ENCODE results near the gene BAHCC1. TPM values are rescaled to one million over a fixed set of nuclear protein-coding genes. Genes with fewer than 3 reads are reported as not detected.

Gene BAHCC1
- total and polyA plus RNA-seq, 2 of the 8 experiments (the other 6 are each of a cell fraction or from before 2014, with no cell fraction given), result 0.26 to 0.58 TPM

GRCh38 chr17:81386141-81386645 is 9.1 kb upstream of the BAHCC1 start:
- Histone ChIP-seq H3K23me2 (ENCODE audit: low read depth, low read length) (peaks cover 7% of the 10 kb centered on the region; the same call in 1 of the 2 replicates), H3K4ac (replicated peaks; ENCODE audit: insufficient read length, low read depth, low read length) (no peak overlapping the region), H4K91ac (replicated peaks; ENCODE audit: insufficient read length, low read length) (no peak overlapping the region), H2AFZ (ENCODE audit: low read length) (no peak overlapping the region), H3K4me1 (replicated peaks in 1 of 4; ENCODE audit: control insufficient read depth in 3 of 4, insufficient read depth in 4 of 4, low read length in 3 of 4) (peaks cover 0 to 30% (median 18%) of the 10 kb centered on the region in 4 experiments; a peak in 6 of 7 replicates), H2BK15ac (ENCODE audit: low read length) (0 out of 2 replicates have a peak overlapping the region, but pooled peaks have one; percentile 61), H3K4me2 (ENCODE audit: insufficient read depth in 1 of 2, low read depth in 2 of 2, low read length in 2 of 2) (peak overlapping the region; percentile 71 to 94), H3K27ac (ENCODE audit: low read depth, low read length) (no peak overlapping the region), H2BK20ac (ENCODE audit: low read length) (no peak overlapping the region), H2AK5ac (ENCODE audit: low read depth, low read length) (0 out of 2 replicates have a peak overlapping the region, but pooled peaks have one; percentile 16), H3K23ac (ENCODE audit: insufficient read length) (no peak overlapping the region), H4K20me1 (replicated peaks in 1 of 2; ENCODE audit: control insufficient read depth in 1 of 2, insufficient read depth in 2 of 2, low read length in 2 of 2) (peaks cover 15 to 16% of the 10 kb centered on the region in 2 experiments), H2BK12ac (ENCODE audit: low read depth, low read length) (peak overlapping the region; percentile 80; the same call in 1 of the 2 replicates), H2BK120ac (replicated peaks; ENCODE audit: low read depth, low read length) (no peak overlapping the region), H3K79me1 (ENCODE audit: low read depth, low read length) (no peaks in the 10 kb centered on the region), H4K5ac (ENCODE audit: insufficient read length, low read depth, low read length) (no peak overlapping the region), H4K8ac (ENCODE audit: extremely low read depth, insufficient read depth, low read length) (peak overlapping the region; percentile 45), H3K14ac (ENCODE audit: insufficient read length) (no peak overlapping the region), H3K18ac (ENCODE audit: extremely low read depth, low read length) (peak overlapping the region; percentile 43; the same call in 1 of the 2 replicates), H3K36me3 (ENCODE audit: control insufficient read depth in 2 of 4, insufficient read depth in 4 of 4, low read length in 3 of 4) (no peaks in the 10 kb centered on the region; a peak in 1 of 8 replicates), H3K9me3 (ENCODE audit: insufficient read depth in 2 of 2, low read depth in 1 of 2, low read length in 1 of 2) (no peaks in the 10 kb centered on the region), H3K9ac (replicated peaks in 1 of 4; ENCODE audit: extremely low read depth in 1 of 4, low read depth in 3 of 4, low read length in 3 of 4) (no peak overlapping the region), H3K27me3 (replicated peaks in 1 of 4; ENCODE audit: control insufficient read depth in 3 of 4, extremely low read depth in 1 of 4, insufficient read depth in 3 of 4, low read length in 3 of 4) (peaks cover 53 to 83% (median 72%) of the 10 kb centered on the region in 4 experiments), H3K4me3 (ENCODE audit: extremely low read depth in 1 of 4, insufficient read depth in 2 of 4, low read depth in 3 of 4, low read length in 4 of 4) (peak overlapping the region in 1 of 4 experiments; percentile 67; a peak in 2 of 8 replicates), H2BK5ac (ENCODE audit: low read depth, low read length) (no peak overlapping the region), H3K56ac (replicated peaks; ENCODE audit: insufficient read length, low read depth, low read length) (no peak overlapping the region), H3K79me2 (ENCODE audit: control insufficient read depth in 1 of 2, insufficient read depth in 2 of 2, low read length in 2 of 2) (no peaks in the 10 kb centered on the region)
- TF ChIP-seq EP300 (IDR thresholded peaks at IDR 0.05; ENCODE audit: borderline replicate concordance in 1 of 2, low read depth in 2 of 2, low read length in 2 of 2) (no peak), CREB1 (IDR thresholded peaks at IDR 0.05) (0 out of 2 replicates have a peak, but pooled peaks have one; percentile 4), KDM5A (IDR thresholded peaks at IDR 0.05; ENCODE audit: low read length) (no peak), SIX5 (IDR thresholded peaks at IDR 0.05; ENCODE audit: low read depth, low read length) (no peak), SRF (IDR thresholded peaks at IDR 0.05; ENCODE audit: low read depth, low read length) (no peak), SUZ12 (IDR thresholded peaks at IDR 0.05; ENCODE audit: low read length) (no peak), EZH2 (IDR thresholded peaks at IDR 0.05; ENCODE audit: low read depth, low read length, severe bottlenecking) (peak; percentile 7), POU5F1 (IDR thresholded peaks at IDR 0.05; ENCODE audit: low read depth, low read length) (no peak), MAX (IDR thresholded peaks at IDR 0.05) (peak; percentile 57), CBX8 (IDR thresholded peaks at IDR 0.05; ENCODE audit: borderline replicate concordance, low read depth, low read length) (no peak), ASH2L (IDR thresholded peaks at IDR 0.05; ENCODE audit: low read length) (no peak)
- DNase-seq (ENCODE audit: low read depth in 1 of 2, low spot score in 2 of 2) (no peak), FAIRE-seq (no peak)
- 29% methylated on average over 8 of the region's 15 CpGs; no CpG with 5 or more reads in 1 of the 2 experiments for WGBS, 2 experiments (ENCODE audit: extremely low coverage in 1 of 2, insufficient coverage in 1 of 2, insufficient read length in 1 of 2, insufficient replicate concordance in 2 of 2, low coverage in 1 of 2, low lambda C conversion rate in 2 of 2, missing lambda C conversion rate in 1 of 2)
- CTCF ChIA-PET (ENCODE audit: partially characterized antibody), result interaction anchor here (1.1 to 1.9 kb wide), 5 partner anchors 12 to 95 kb away, joined by 4 to 7 read pairs (median 5); no protein-coding TSS in a partner anchor
- POLR2A ChIA-PET (ENCODE audit: partially characterized antibody), result interaction anchor here (2.0 kb wide), 1 partner anchor 9 kb away, joined by 8 read pairs; the partner anchor contains the start of gene BAHCC1

All from H1 (cell line).